HG02588 (cell line): Measurements from ENCODE around the gene SOX18.
"Not testable (repeated sequence)": the region's sequence is repeated elsewhere in the genome, so short reads cannot be mapped to it uniquely, and the experiment has no call there.

Source experiments
- ATAC-seq: cut with Tn5 transposase; IDR thresholded peaks from one replicate; pipeline ENCODE4 v1.9.1; 2021; ENCODE audit warnings: mild to moderate bottlenecking, moderate library complexity; ENCODE audit not compliant: unreplicated experiment

SOX18 gene

GRCh38 chr20:64025101-64025825 lies 24.2 kb downstream of the SOX18 start:
- ATAC-seq = no peak

GRCh38 chr20:64024141-64024990 lies 25.1 kb downstream of the SOX18 start:
- no peak for ATAC-seq

- ATAC-seq = no peak
Measured at GRCh38 chr20:64023361-64024140, 25.9 kb downstream of the SOX18 start.

- no peak for ATAC-seq
Measured at GRCh38 chr20:64022671-64023360, 26.6 kb downstream of the SOX18 start.

- ATAC-seq = no peak
Measured at GRCh38 chr20:64021124-64021975, 28.1 kb downstream of the SOX18 start.

- no peak for ATAC-seq
Measured at GRCh38 chr20:64015635-64016034, 33.8 kb downstream of the SOX18 start.

- ATAC-seq = not testable (repeated sequence)
Measured at GRCh38 chr20:64012385-64013154, 36.9 kb downstream of the SOX18 start.

GRCh38 chr20:64011366-64011779 lies 38.1 kb downstream of the SOX18 start:
- ATAC-seq = no peak

GRCh38 chr20:64010711-64011237 lies 38.7 kb downstream of the SOX18 start:
- no peak for ATAC-seq

GRCh38 chr20:64009811-64010387 lies 39.5 kb downstream of the SOX18 start:
- ATAC-seq = no peak

GRCh38 chr20:64006902-64007301 lies 42.5 kb downstream of the SOX18 start:
- ATAC-seq = no peak

GRCh38 chr20:64006490-64006889 lies 42.9 kb downstream of the SOX18 start:
- no peak for ATAC-seq

- no peak for ATAC-seq
Measured at GRCh38 chr20:64005394-64005793, 44.0 kb downstream of the SOX18 start.

GRCh38 chr20:64003960-64004725 lies 45.3 kb downstream of the SOX18 start:
- no peak for ATAC-seq

GRCh38 chr20:64001607-64002011 lies 47.8 kb downstream of the SOX18 start:
- ATAC-seq = no peak

GRCh38 chr20:64000906-64001305 lies 48.5 kb downstream of the SOX18 start:
- no peak for ATAC-seq
